ENCODE results near the gene OR8D4.

Gene OR8D4

DNA sequence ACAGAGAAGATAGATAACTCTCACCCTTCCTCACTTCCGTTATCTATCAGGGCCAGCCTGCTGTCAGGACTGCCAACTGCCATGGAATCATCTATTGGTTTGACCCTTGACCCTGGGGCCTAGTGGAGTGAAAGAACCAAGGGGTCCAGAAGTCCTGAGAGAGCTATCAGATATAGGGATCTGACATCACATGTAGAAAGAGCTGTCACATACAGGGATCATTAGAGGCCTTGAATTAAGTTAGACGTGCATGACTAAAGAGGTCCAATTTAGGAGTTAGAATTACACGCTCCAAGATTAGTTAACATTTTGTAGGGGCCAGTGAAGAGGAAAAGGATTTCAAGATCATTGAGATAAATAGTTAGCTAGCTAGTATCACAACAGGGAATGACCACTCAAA, 16.4 kb upstream of the OR8D4 start, which contains the start of gene TMEM225:
Gene TMEM225, minus strand, starts transcription at position 101 of the 400 bp plus-strand sequence. CDS start 245 bp downstream, outside the sequence.
- no peaks in the 10 kb centered on the region for H3K27me3 ChIP-seq (ENCODE audit: insufficient read depth, insufficient read length)
- no peaks in the 10 kb centered on the region for H3K4me1 ChIP-seq (ENCODE audit: insufficient read depth, insufficient read length)
- no peaks in the 10 kb centered on the region for H3K9me3 ChIP-seq (ENCODE audit: insufficient read depth, low read length)
- no peak within 1 kb of the TSS for H3K9ac ChIP-seq (ENCODE audit: insufficient read length, low read depth)
- H3K4me3 ChIP-seq (ENCODE audit: insufficient read length, low read depth): no peak within 1 kb of the TSS
- TF ChIP-seq ZNF274 (IDR thresholded peaks at IDR 0.05; ENCODE audit: low read depth, low read length) (no peak), YY1 (IDR thresholded peaks at IDR 0.05; ENCODE audit: insufficient read depth, insufficient read length) (no peak), SUZ12 (IDR thresholded peaks at IDR 0.05; ENCODE audit: extremely low read depth, insufficient read depth, insufficient read length) (no peak)
- no peak for DNase-seq (ENCODE audit: low read depth, low spot score)
- H3K36me3 ChIP-seq (ENCODE audit: insufficient read depth, insufficient read length, low read length): no peaks in the 10 kb centered on the region

GRCh38 chr11:123892031-123892430, 9.9 kb upstream of the OR8D4 start:
- no peak for DNase-seq (ENCODE audit: low read depth, low spot score)
- Histone ChIP-seq H3K27me3 (ENCODE audit: insufficient read depth, insufficient read length) (no peaks in the 10 kb centered on the region), H3K9me3 (ENCODE audit: insufficient read depth, low read length) (no peaks in the 10 kb centered on the region), H3K36me3 (ENCODE audit: insufficient read depth, insufficient read length, low read length) (no peaks in the 10 kb centered on the region), H3K4me3 (ENCODE audit: insufficient read length, low read depth) (no peak overlapping the region), H3K4me1 (ENCODE audit: insufficient read depth, insufficient read length) (no peaks in the 10 kb centered on the region), H3K9ac (ENCODE audit: insufficient read length, low read depth) (no peak overlapping the region)
- TF ChIP-seq YY1 (IDR thresholded peaks at IDR 0.05; ENCODE audit: insufficient read depth, insufficient read length): no peak
- TF ChIP-seq SUZ12 (IDR thresholded peaks at IDR 0.05; ENCODE audit: extremely low read depth, insufficient read depth, insufficient read length): no peak
- no peak for TF ChIP-seq ZNF274 (IDR thresholded peaks at IDR 0.05; ENCODE audit: low read depth, low read length)

DNA sequence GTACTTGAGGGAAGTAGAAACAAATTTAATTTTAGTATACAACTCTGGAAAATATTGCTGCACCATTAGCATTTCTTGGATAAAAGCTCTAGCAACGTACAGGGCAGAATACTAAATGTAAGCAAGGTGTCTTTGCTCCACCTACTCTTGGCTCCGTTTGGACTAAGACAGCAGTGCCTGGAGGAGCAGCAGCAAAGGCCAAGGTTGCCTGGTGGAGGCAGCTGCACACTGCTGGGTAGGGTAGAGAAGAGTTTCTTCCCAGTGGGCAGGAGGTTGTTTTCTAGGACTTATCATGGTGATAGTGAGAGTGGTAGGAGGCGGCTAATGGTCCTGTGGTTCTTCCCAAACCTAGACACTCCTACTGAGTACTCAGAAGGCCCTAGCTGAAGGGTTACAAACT, 2.2 kb upstream of the OR8D4 start:
- DNase-seq (ENCODE audit: low read depth, low spot score): no peak

DNA sequence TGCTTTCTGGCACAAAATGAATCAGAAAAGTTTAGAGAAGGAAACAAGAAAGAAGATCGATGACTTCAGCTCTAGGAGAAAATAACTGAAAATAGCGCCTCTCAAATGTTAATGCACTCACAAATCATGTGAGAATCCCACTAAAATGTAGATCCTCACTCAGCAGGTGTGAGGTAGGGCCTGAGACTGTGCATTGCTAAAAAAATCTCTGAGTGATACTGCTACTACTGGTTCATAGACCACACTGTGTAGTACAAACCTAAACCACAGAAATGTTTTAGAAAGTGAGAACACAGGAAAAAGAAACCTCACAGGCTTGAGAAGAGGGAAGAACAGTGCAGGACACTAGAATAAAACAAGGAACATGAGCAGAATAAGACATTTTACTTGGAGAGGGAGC, 2.0 kb downstream of the OR8D4 start:
- H3K9ac ChIP-seq (ENCODE audit: insufficient read length, low read depth): no peak overlapping the region
- no peak for DNase-seq (ENCODE audit: low read depth, low spot score)
- no peak overlapping the region for H3K4me3 ChIP-seq (ENCODE audit: insufficient read length, low read depth)
- H3K4me1 ChIP-seq (ENCODE audit: insufficient read depth, insufficient read length): no peaks in the 10 kb centered on the region
- H3K27me3 ChIP-seq (ENCODE audit: insufficient read depth, insufficient read length): no peaks in the 10 kb centered on the region
- H3K36me3 ChIP-seq (ENCODE audit: insufficient read depth, insufficient read length, low read length): no peaks in the 10 kb centered on the region
- TF ChIP-seq ZNF274 (IDR thresholded peaks at IDR 0.05; ENCODE audit: low read depth, low read length) (no peak), YY1 (IDR thresholded peaks at IDR 0.05; ENCODE audit: insufficient read depth, insufficient read length) (no peak), SUZ12 (IDR thresholded peaks at IDR 0.05; ENCODE audit: extremely low read depth, insufficient read depth, insufficient read length) (no peak)
- H3K9me3 ChIP-seq (ENCODE audit: insufficient read depth, low read length): no peaks in the 10 kb centered on the region

More for the DNA sequence above, 2.2 kb upstream of the OR8D4 start:
- no peak for TF ChIP-seq SUZ12 (IDR thresholded peaks at IDR 0.05; ENCODE audit: extremely low read depth, insufficient read depth, insufficient read length)
- no peak for TF ChIP-seq ZNF274 (IDR thresholded peaks at IDR 0.05; ENCODE audit: low read depth, low read length)
- no peak for TF ChIP-seq YY1 (IDR thresholded peaks at IDR 0.05; ENCODE audit: insufficient read depth, insufficient read length)
- no peaks in the 10 kb centered on the region for H3K4me1 ChIP-seq (ENCODE audit: insufficient read depth, insufficient read length)
- H3K9me3 ChIP-seq (ENCODE audit: insufficient read depth, low read length): no peaks in the 10 kb centered on the region
- H3K27me3 ChIP-seq (ENCODE audit: insufficient read depth, insufficient read length): no peaks in the 10 kb centered on the region
- H3K36me3 ChIP-seq (ENCODE audit: insufficient read depth, insufficient read length, low read length): no peaks in the 10 kb centered on the region
- H3K9ac ChIP-seq (ENCODE audit: insufficient read length, low read depth): no peak overlapping the region
- no peak overlapping the region for H3K4me3 ChIP-seq (ENCODE audit: insufficient read length, low read depth)

- H3K4me3 ChIP-seq (ENCODE audit: insufficient read length, low read depth): no peak overlapping the region
- TF ChIP-seq ZNF274 (IDR thresholded peaks at IDR 0.05; ENCODE audit: low read depth, low read length) (no peak), YY1 (IDR thresholded peaks at IDR 0.05; ENCODE audit: insufficient read depth, insufficient read length) (no peak), SUZ12 (IDR thresholded peaks at IDR 0.05; ENCODE audit: extremely low read depth, insufficient read depth, insufficient read length) (no peak)
- DNase-seq (ENCODE audit: low read depth, low spot score): no peak
- no peaks in the 10 kb centered on the region for H3K4me1 ChIP-seq (ENCODE audit: insufficient read depth, insufficient read length)
- H3K36me3 ChIP-seq (ENCODE audit: insufficient read depth, insufficient read length, low read length): no peaks in the 10 kb centered on the region
- H3K9me3 ChIP-seq (ENCODE audit: insufficient read depth, low read length): no peaks in the 10 kb centered on the region
- no peaks in the 10 kb centered on the region for H3K27me3 ChIP-seq (ENCODE audit: insufficient read depth, insufficient read length)
- H3K9ac ChIP-seq (ENCODE audit: insufficient read length, low read depth): no peak overlapping the region
These were observed 3.0 kb downstream of the OR8D4 start for GRCh38 chr11:123904932-123905331.

DNA sequence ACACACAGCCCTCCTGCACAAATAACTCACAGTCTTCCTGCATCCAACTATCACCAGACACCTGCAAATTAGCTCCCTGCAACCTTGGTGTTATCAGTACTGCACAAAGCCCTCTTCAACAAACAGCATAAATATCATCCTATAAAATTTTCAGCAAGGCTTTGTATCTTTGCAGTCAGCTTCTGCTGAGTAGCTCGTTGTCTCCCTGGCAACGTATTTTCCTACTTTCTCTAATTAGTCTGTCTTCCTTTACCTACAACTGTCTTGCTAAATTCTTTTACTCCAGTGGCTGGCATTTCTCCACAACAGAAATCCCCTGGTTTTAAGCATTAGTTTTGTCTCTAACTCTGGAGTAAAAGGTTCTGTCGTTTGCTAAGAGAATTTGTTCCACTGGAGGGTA, 3.9 kb downstream of the OR8D4 start:
- H3K4me1 ChIP-seq (ENCODE audit: insufficient read depth, insufficient read length): no peaks in the 10 kb centered on the region
- no peaks in the 10 kb centered on the region for H3K36me3 ChIP-seq (ENCODE audit: insufficient read depth, insufficient read length, low read length)
- H3K9ac ChIP-seq (ENCODE audit: insufficient read length, low read depth): no peak overlapping the region
- TF ChIP-seq ZNF274 (IDR thresholded peaks at IDR 0.05; ENCODE audit: low read depth, low read length) (no peak), YY1 (IDR thresholded peaks at IDR 0.05; ENCODE audit: insufficient read depth, insufficient read length) (no peak), SUZ12 (IDR thresholded peaks at IDR 0.05; ENCODE audit: extremely low read depth, insufficient read depth, insufficient read length) (no peak)
- H3K27me3 ChIP-seq (ENCODE audit: insufficient read depth, insufficient read length): no peaks in the 10 kb centered on the region
- DNase-seq (ENCODE audit: low read depth, low spot score): no peak
- H3K9me3 ChIP-seq (ENCODE audit: insufficient read depth, low read length): no peaks in the 10 kb centered on the region
- H3K4me3 ChIP-seq (ENCODE audit: insufficient read length, low read depth): no peak overlapping the region

DNA sequence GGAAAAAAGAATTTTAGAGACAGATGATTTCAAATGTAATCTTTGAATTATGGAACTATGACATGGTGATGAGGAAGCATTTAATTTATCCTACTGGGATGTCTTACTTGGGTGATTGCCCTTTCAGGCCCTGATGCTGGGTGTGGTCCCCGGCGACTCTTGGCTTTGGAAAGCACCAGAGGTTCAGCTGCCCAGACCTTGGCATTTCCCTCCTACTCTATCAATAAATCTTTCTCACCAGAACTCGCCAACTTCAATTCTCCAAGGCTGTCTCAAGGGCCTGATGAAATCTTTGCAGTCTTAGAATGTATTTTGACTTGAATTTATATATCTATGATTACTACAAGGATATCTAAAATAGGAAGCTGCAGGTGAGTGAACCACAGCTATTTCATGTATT, 19.0 kb downstream of the OR8D4 start:
- TF ChIP-seq SUZ12 (IDR thresholded peaks at IDR 0.05; ENCODE audit: extremely low read depth, insufficient read depth, insufficient read length) (no peak), ZNF274 (IDR thresholded peaks at IDR 0.05; ENCODE audit: low read depth, low read length) (no peak), YY1 (IDR thresholded peaks at IDR 0.05; ENCODE audit: insufficient read depth, insufficient read length) (no peak)
- Histone ChIP-seq H3K36me3 (ENCODE audit: insufficient read depth, insufficient read length, low read length) (no peaks in the 10 kb centered on the region), H3K27me3 (ENCODE audit: insufficient read depth, insufficient read length) (no peaks in the 10 kb centered on the region), H3K4me3 (ENCODE audit: insufficient read length, low read depth) (no peak overlapping the region), H3K9ac (ENCODE audit: insufficient read length, low read depth) (no peak overlapping the region), H3K9me3 (ENCODE audit: insufficient read depth, low read length) (no peaks in the 10 kb centered on the region), H3K4me1 (ENCODE audit: insufficient read depth, insufficient read length) (no peaks in the 10 kb centered on the region)
- no peak for DNase-seq (ENCODE audit: low read depth, low spot score)

All from NT2/D1 (cell line).